MCF 10A (cell line): Measurements from ENCODE around the gene PMPCA. TPM values are rescaled to one million over a fixed set of nuclear protein-coding genes. Genes with fewer than 3 reads are reported as not detected.
"Not testable (repeated sequence)": the region's sequence is repeated elsewhere in the genome, so short reads cannot be mapped to it uniquely, and the experiment has no call there.

Experiments used
- BruUV-seq: library from RNA; stranded (reverse); fragments of 400-500 nt; replicated peaks from 2 replicates; lab custom pipeline; 2021; lab: Mats Ljungman, UMichigan
- CTCF ChIA-PET: fragments of 300-600 bp; sonication (Branson Sonifier 250); formaldehyde crosslinking; extraction: SDS; loops from one replicate; lab custom pipeline; 2021; ENCODE audit warnings: antibody characterized with exemption, inconsistent platforms; lab: Yijun Ruan, JAX
- POLR2A ChIA-PET: fragments of 300-600, 350-650 bp; sonication (Branson Sonifier 250); formaldehyde crosslinking; extraction: SDS; loops from one replicate; lab custom pipeline; 2020; ENCODE audit warnings: antibody characterized with exemption, inconsistent platforms; lab: Yijun Ruan, JAX
- DNase-seq: peaks from one replicate; pipeline ENCODE4 v3.0.0-alpha.2; 2018; ENCODE audit not compliant: unreplicated experiment
- H3K27ac Mint-ChIP-seq: one replicate; pipeline ENCODE4 v1.8.0; 2022; ENCODE audit warnings: mild to moderate bottlenecking, low read depth, mixed read lengths; ENCODE audit not compliant: unreplicated experiment
- H3K27me3 Mint-ChIP-seq: one replicate; pipeline ENCODE4 v1.8.0; 2022; ENCODE audit warnings: mixed read lengths; ENCODE audit not compliant: insufficient read depth, unreplicated experiment
- H3K36me3 Mint-ChIP-seq: one replicate; pipeline ENCODE4 v1.8.0; 2022; ENCODE audit warnings: mild to moderate bottlenecking, moderate library complexity, mixed read lengths; ENCODE audit not compliant: insufficient read depth, unreplicated experiment
- H3K4me1 Mint-ChIP-seq: one replicate; pipeline ENCODE4 v1.8.0; 2022; ENCODE audit warnings: mixed read lengths; ENCODE audit not compliant: insufficient read depth, unreplicated experiment
- H3K4me3 Mint-ChIP-seq: one replicate; pipeline ENCODE4 v1.8.0; 2022; ENCODE audit warnings: mild to moderate bottlenecking, moderate library complexity, mixed read lengths; ENCODE audit not compliant: unreplicated experiment
- H3K9me3 Mint-ChIP-seq: one replicate; pipeline ENCODE4 v1.8.0; 2022; ENCODE audit warnings: mixed read lengths; ENCODE audit not compliant: unreplicated experiment
- intact Hi-C: fragments of 100-400 bp; cut with micrococcal nuclease; formaldehyde crosslinking; loops from 2 replicates; pipeline ENCODE4 v1.14.1; 2022
- total RNA-seq: library from RNA; stranded (reverse); gene quantifications from 2 replicates; pipeline ENCODE4 v1.2.3, GENCODE V29; 2022
- TF ChIP-seq, protein P1 (sequence below): fragments of 200-600 bp; IDR thresholded peaks from one replicate; pipeline ENCODE4 v1.8.0; 2022; ENCODE audit warnings: antibody characterized with exemption, mild to moderate bottlenecking; ENCODE audit not compliant: unreplicated experiment

The PMPCA gene
- total RNA-seq, 1 experiment from 2014 or later = 66.3 TPM

DNA sequence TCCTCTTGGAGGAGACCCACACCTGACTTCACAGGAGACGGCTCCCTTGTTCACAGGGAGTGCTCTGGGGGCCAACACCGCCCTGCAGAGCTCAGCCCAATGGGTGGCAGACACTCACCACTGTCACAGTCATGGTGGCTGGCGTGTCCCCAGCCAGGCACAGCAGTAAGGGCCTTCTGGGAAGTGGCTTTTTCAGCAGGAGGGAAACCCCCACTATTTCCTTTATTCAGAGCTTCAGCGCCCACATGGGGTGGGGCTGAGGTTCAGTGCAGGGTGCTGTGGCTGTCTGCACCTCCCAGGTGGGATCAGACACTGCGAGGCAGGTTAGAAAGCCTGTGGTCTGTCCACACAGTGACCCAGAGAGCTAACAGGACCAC lies 6.9 kb upstream of the PMPCA start:
- Mint-ChIP-seq H3K4me1 (peaks cover 1% of the 10 kb centered on the region), H3K27ac (no peak overlapping the region), H3K9me3 (no peaks in the 10 kb centered on the region), H3K4me3 (no peak overlapping the region), H3K27me3 (no peaks in the 10 kb centered on the region), H3K36me3 (peaks cover 58% of the 10 kb centered on the region)
- CTCF ChIA-PET = no interaction called here
- DNase-seq = no peak
- no TSS peak for BruUV-seq
- POLR2A ChIA-PET = interaction anchor here (0.6 kb wide), 1 partner anchor 34 kb away, joined by 3 read pairs; no protein-coding TSS in a partner anchor
- TF ChIP-seq, protein P1, sequence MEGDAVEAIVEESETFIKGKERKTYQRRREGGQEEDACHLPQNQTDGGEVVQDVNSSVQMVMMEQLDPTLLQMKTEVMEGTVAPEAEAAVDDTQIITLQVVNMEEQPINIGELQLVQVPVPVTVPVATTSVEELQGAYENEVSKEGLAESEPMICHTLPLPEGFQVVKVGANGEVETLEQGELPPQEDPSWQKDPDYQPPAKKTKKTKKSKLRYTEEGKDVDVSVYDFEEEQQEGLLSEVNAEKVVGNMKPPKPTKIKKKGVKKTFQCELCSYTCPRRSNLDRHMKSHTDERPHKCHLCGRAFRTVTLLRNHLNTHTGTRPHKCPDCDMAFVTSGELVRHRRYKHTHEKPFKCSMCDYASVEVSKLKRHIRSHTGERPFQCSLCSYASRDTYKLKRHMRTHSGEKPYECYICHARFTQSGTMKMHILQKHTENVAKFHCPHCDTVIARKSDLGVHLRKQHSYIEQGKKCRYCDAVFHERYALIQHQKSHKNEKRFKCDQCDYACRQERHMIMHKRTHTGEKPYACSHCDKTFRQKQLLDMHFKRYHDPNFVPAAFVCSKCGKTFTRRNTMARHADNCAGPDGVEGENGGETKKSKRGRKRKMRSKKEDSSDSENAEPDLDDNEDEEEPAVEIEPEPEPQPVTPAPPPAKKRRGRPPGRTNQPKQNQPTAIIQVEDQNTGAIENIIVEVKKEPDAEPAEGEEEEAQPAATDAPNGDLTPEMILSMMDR = no peak
- intact Hi-C loops = no loop called here

DNA sequence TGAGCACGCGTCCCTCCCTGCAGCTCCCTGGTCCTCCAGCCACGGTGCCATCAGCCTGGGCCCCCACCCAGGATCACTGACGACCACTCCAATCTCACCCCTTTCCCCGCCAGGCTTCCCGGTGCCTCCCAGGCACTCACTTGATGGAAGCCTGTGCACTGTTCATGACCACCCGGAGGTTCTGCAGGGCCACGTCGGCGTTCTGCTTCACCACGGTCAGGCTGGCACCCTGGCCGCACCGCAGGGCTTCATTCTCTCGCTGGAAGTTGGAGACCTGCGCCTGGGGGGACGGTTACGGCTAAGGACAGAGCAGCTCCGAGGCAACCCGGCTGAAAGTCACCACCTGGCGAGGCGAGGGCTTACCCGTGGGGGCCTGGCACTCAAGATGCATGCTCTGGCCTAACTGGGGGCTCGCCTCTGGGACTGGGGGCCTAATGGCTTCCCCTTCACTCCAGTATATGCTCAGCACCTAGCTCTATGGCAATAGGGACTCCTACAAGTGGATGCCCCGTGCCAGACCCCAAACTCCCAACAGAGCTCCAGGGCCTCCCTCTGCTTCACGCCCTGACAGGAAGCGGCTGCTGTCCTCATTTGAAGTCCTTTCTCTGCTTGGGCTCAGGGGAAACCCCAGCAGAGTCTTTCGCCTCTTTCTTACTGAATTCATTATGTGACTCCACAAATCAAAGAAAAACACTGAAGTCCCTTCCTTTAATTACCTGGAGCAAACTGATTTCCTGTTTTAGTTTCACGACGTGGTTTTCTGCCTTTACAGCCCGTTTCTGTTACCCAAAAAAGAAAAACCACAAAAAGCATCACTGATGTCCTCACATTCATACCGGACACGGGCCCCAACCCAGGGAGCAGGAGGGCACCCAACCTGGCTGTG lies 6.3 kb upstream of the PMPCA start:
- ChIA-PET POLR2A (no interaction called here), CTCF (no interaction called here)
- Mint-ChIP-seq H3K36me3 (peaks cover 58% of the 10 kb centered on the region), H3K9me3 (no peaks in the 10 kb centered on the region), H3K4me1 (peaks cover 7% of the 10 kb centered on the region), H3K4me3 (no peak overlapping the region), H3K27me3 (no peaks in the 10 kb centered on the region), H3K27ac (no peak overlapping the region)
- no peak for DNase-seq
- TF ChIP-seq, protein P1 = no peak
- BruUV-seq = no TSS peak
- intact Hi-C loops = no loop called here

DNA sequence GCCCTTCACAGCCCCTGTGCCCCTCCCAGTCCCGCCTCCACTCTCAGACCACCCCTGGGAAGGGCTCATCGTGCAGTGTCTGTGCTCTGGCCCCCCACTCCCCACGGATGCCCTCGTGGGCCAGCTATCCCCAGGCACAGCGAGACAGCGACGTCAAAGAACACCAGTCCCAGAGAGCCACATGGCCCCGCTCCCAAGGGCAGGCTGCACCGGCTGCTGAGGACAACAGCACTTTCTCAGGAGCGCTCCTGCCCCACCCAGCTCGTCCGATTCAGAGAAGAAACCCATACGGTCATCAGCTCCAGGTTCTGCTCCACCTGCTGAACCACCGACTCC lies 5.7 kb upstream of the PMPCA start:
- no peak overlapping the region for H3K27ac Mint-ChIP-seq
- no peak for DNase-seq
- H3K4me3 Mint-ChIP-seq = no peak overlapping the region
- H3K4me1 Mint-ChIP-seq = peaks cover 7% of the 10 kb centered on the region
- TF ChIP-seq, protein P1 = no peak
- intact Hi-C loops = no loop called here
- H3K36me3 Mint-ChIP-seq = peaks cover 58% of the 10 kb centered on the region
- H3K9me3 Mint-ChIP-seq = no peaks in the 10 kb centered on the region
- H3K27me3 Mint-ChIP-seq = no peaks in the 10 kb centered on the region
- ChIA-PET POLR2A (no interaction called here), CTCF (no interaction called here)
- BruUV-seq = no TSS peak

DNA sequence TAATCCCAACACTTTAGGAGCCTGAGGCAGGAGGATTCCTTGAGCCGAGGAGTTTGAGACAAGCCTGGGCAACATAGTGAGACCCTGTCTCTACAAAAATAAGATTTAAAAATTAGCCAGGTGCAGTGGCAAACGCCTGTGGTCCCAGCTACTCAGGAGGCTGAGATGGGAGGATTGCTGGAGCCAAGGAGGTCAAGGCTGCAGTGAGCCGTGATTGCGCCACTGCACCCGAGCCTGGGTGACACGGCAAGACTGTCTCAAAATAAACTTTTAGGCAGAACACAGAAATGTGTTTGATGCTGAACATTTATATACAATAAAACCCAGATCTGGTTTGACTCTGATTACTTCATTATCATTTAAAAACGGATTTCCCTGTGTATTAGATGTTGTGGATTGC lies 5.0 kb upstream of the PMPCA start:
- Mint-ChIP-seq H3K9me3 (no peaks in the 10 kb centered on the region), H3K27ac (no peak overlapping the region), H3K27me3 (no peaks in the 10 kb centered on the region), H3K4me1 (peaks cover 7% of the 10 kb centered on the region), H3K4me3 (no peak overlapping the region), H3K36me3 (peaks cover 58% of the 10 kb centered on the region)
- BruUV-seq = no TSS peak
- ChIA-PET CTCF (no interaction called here), POLR2A (no interaction called here)
- DNase-seq = no peak
- TF ChIP-seq, protein P1 = no peak
- intact Hi-C loops = no loop called here

DNA sequence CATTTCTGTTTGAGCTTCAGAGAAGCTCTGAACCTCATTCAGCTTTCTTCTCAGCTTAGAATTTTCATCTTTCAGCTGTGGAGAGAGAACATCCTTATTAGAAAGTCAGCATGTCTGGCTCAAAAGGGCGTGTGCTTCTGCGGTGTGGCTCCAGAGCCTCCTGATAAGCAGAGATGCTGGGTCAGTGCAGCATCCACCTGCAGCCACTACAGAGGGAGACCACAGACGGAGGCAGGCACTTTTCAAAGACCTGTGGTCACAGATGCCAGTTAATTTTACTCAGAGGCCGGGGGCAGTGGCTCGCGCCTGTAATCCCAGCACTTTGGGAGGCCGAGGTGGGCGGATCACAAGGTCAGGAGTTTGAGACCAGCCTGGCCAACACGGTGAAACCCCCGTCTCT lies 4.6 kb upstream of the PMPCA start:
- intact Hi-C loops, H3K4me3 Mint-ChIP-seq, BruUV-seq, H3K4me1 Mint-ChIP-seq, DNase-seq, H3K27ac Mint-ChIP-seq, POLR2A ChIA-PET, CTCF ChIA-PET, H3K27me3 Mint-ChIP-seq, H3K9me3 Mint-ChIP-seq: not testable (repeated sequence)
- peaks cover 58% of the 10 kb centered on the region for H3K36me3 Mint-ChIP-seq

DNA sequence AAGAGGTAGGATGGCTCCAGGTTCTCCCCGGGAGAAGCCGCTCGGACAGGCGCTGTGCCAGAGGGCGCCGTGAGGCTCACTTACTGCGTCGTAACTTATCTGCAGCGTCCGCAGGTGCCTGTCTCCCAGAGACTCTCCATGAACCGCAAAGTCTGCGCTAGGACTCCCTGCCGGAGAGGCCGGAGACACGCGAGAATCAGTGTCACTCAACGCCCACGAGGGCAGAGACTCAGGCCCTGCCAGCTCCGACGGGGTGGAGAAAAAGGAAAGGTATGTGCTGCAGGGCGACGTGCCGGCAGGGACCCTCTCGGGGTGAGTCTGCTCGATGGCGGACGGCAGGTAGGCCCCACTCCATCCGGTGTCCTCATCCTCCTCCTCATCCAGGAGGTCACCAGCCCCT lies 3.4 kb upstream of the PMPCA start:
- BruUV-seq, H3K4me3 Mint-ChIP-seq: not testable (repeated sequence)

More for the DNA sequence above, 3.4 kb upstream of the PMPCA start:
- CTCF ChIA-PET = interaction anchor here (0.6 kb wide), 1 partner anchor 8 kb away, joined by 3 read pairs; no protein-coding TSS in a partner anchor
- DNase-seq, intact Hi-C loops, H3K27ac Mint-ChIP-seq, H3K27me3 Mint-ChIP-seq, H3K9me3 Mint-ChIP-seq: not testable (repeated sequence)
- POLR2A ChIA-PET = interaction anchor here (0.6 kb wide), 1 partner anchor 320 kb away, joined by 3 read pairs; no protein-coding TSS in a partner anchor
- Mint-ChIP-seq H3K4me1 (peaks cover 18% of the 10 kb centered on the region), H3K36me3 (peaks cover 54% of the 10 kb centered on the region)
